HCT116 (cell line): ENCODE data around the gene USP24. TPM values are rescaled to one million over a fixed set of nuclear protein-coding genes. Genes with fewer than 3 reads are reported as not detected.

ENCODE experiments used
- ATAC-seq: fragments of 200-7000 bp; cut with Tn5 transposase; 2 replicates; pipeline ENCODE4 v1.9.1; 2020; ENCODE audit warnings: mild to moderate bottlenecking, moderate library complexity
- BruUV-seq: library from RNA; stranded (reverse); fragments of 400-500 nt; replicated peaks from 2 replicates; lab custom pipeline; 2021; lab: Mats Ljungman, UMichigan
- CTCF ChIA-PET: fragments of 300-600 bp; sonication (Branson Sonifier 250); formaldehyde crosslinking; loops from one replicate; lab custom pipeline; 2021; ENCODE audit warnings: antibody characterized with exemption; lab: Charles Lee
- POLR2A ChIA-PET: fragments of 300-600, 350-600 bp; sonication (Branson Sonifier 250); formaldehyde crosslinking; loops from one replicate; lab custom pipeline; 2021; ENCODE audit warnings: antibody characterized with exemption; lab: Charles Lee
- RAD21 ChIA-PET, 2 experiments: fragments of 300-600 bp; sonication (Branson Sonifier 250); formaldehyde crosslinking; loops; one replicate each; lab custom pipeline; 2023; ENCODE audit warnings: low total read pairs in 2 of 2; ENCODE audit not compliant: uncharacterized antibody in 2 of 2, unreplicated experiment in 2 of 2, low non-redundant PET in 1 of 2; lab: Charles Lee
- DNase-seq: peaks from one replicate; pipeline ENCODE4 v3.0.0-alpha.2; 2010; ENCODE audit warnings: low read depth, low spot score
- H2AFZ ChIP-seq: fragments of 200-600 bp; shearing (Covaris generic), sonication (generic); 2 replicates; pipeline ENCODE4 v1.6.1; 2017; ENCODE audit warnings: low read depth, mixed run types, mixed read lengths, antibody characterized with exemption, low read length; ENCODE audit not compliant: poor library complexity, severe bottlenecking
- H3K27ac ChIP-seq: 2 replicates; pipeline ENCODE4 v1.5.1; 2012; ENCODE audit warnings: low read depth, low read length
- H3K27me3 ChIP-seq: fragments of 200-600 bp; sonication (generic); 2 replicates; pipeline ENCODE4 v1.6.1; 2016; ENCODE audit warnings: mixed run types, low read length, mixed read lengths; ENCODE audit not compliant: insufficient read depth
- H3K36me3 ChIP-seq, 2 experiments: fragments of 200-500 bp in 1 of 2; fragments of 200-600 bp in 1 of 2; sonication (Bioruptor generic) in 1 of 2; sonication (generic) in 1 of 2; 2 replicates each; pipeline versions ENCODE4 v1.5.1 to v1.6.1; 2014 to 2016; ENCODE audit warnings: low read length in 2 of 2, inconsistent platforms in 1 of 2, mixed read lengths in 1 of 2, mixed run types in 1 of 2; ENCODE audit not compliant: insufficient read depth in 2 of 2, control insufficient read depth in 1 of 2
- H3K4me1 ChIP-seq, 2 experiments: fragments of 200-600 bp in 1 of 2; sonication (generic) in 1 of 2; 2 replicates each; pipeline versions ENCODE4 v1.5.1 to v1.6.1; 2012 to 2017; ENCODE audit warnings: low read length in 2 of 2, inconsistent platforms in 1 of 2, mild to moderate bottlenecking in 1 of 2, mixed read lengths in 1 of 2, mixed run types in 1 of 2, moderate library complexity in 1 of 2; ENCODE audit not compliant: insufficient read depth in 2 of 2, control insufficient read depth in 1 of 2
- H3K4me2 ChIP-seq: fragments of 200-600 bp; sonication (generic); 2 replicates; pipeline ENCODE4 v1.6.1; 2017; ENCODE audit warnings: mixed run types, low read length, mixed read lengths
- H3K4me3 ChIP-seq, 2 experiments: fragments of 200-600 bp in 1 of 2; sonication (generic) in 1 of 2; replicated peaks in 1 of 2; 2 replicates each; pipeline ENCODE4 v1.5.1; 2011 to 2016; ENCODE audit warnings: low read length in 2 of 2, control low read depth in 1 of 2, low read depth in 1 of 2, mild to moderate bottlenecking in 1 of 2, mixed read lengths in 1 of 2, mixed run types in 1 of 2
- H3K79me2 ChIP-seq: fragments of 200-600 bp; sonication (generic); 2 replicates; pipeline ENCODE4 v1.6.1; 2017; ENCODE audit warnings: mild to moderate bottlenecking, mixed run types, low read length, moderate library complexity, mixed read lengths; ENCODE audit not compliant: insufficient read depth
- H3K9ac ChIP-seq: fragments of 200-600 bp; sonication (generic); 2 replicates; pipeline ENCODE4 v1.6.1; 2016; ENCODE audit warnings: low read length, mixed read lengths
- H3K9me2 ChIP-seq: fragments of 200-600 bp; sonication (generic), shearing (Covaris generic); 2 replicates; pipeline ENCODE4 v1.6.1; 2017; ENCODE audit warnings: mixed run types, mild to moderate bottlenecking, moderate library complexity; ENCODE audit not compliant: insufficient read depth
- H3K9me3 ChIP-seq, 2 experiments: fragments of 200-500 bp in 1 of 2; fragments of 200-600 bp in 1 of 2; sonication (Bioruptor generic) in 1 of 2; sonication (generic) in 1 of 2; 2 replicates each; pipeline ENCODE4 v1.6.1; 2014 to 2017; ENCODE audit warnings: low read length in 2 of 2, mixed read lengths in 2 of 2, inconsistent platforms in 1 of 2, low read depth in 1 of 2, mild to moderate bottlenecking in 1 of 2, mixed run types in 1 of 2, moderate library complexity in 1 of 2; ENCODE audit not compliant: control insufficient read depth in 1 of 2, insufficient read depth in 1 of 2
- H4K20me1 ChIP-seq: fragments of 200-600 bp; sonication (generic), shearing (Covaris generic); 2 replicates; pipeline ENCODE4 v1.6.1; 2017; ENCODE audit warnings: mixed run types, mild to moderate bottlenecking, moderate library complexity; ENCODE audit not compliant: insufficient read depth
- ATF3 ChIP-seq: IDR thresholded peaks from 2 replicates; pipeline ENCODE4 v1.6.1; 2012
- CBX3 ChIP-seq: IDR thresholded peaks from 2 replicates; pipeline ENCODE4 v1.6.1; 2012; ENCODE audit warnings: low read depth
- CTCF ChIP-seq, 3 experiments: fragments of 200-600 bp in 1 of 3; sonication (generic) in 1 of 3; IDR thresholded peaks in 2 of 3; conservative IDR thresholded peaks in 1 of 3; 2 replicates each; pipeline ENCODE4 v1.5.1; 2012 to 2017; ENCODE audit warnings: low read depth in 2 of 3, low read length in 2 of 3, antibody characterized with exemption in 1 of 3, borderline replicate concordance in 1 of 3, control low read depth in 1 of 3, mild to moderate bottlenecking in 1 of 3, mixed read lengths in 1 of 3, mixed run types in 1 of 3, moderate library complexity in 1 of 3; ENCODE audit not compliant: insufficient read depth in 1 of 3
- EZH2 ChIP-seq: fragments of 200-600 bp; sonication (generic); IDR thresholded peaks from 2 replicates; pipeline ENCODE4 v1.6.1; 2017; ENCODE audit warnings: antibody characterized with exemption, mixed run types
- EZH2phosphoT487 ChIP-seq: fragments of 200-600 bp; IDR thresholded peaks from 2 replicates; pipeline ENCODE4 v1.6.1; 2018; ENCODE audit warnings: antibody characterized with exemption, borderline replicate concordance
- FOSL1 ChIP-seq: IDR thresholded peaks from 2 replicates; pipeline ENCODE4 v1.6.1; 2012; ENCODE audit warnings: low read depth
- JUND ChIP-seq: IDR thresholded peaks from 2 replicates; pipeline ENCODE4 v1.6.1; 2012
- RAD21 ChIP-seq: IDR thresholded peaks from 2 replicates; pipeline ENCODE4 v1.6.1; 2012; ENCODE audit warnings: low read depth, mild to moderate bottlenecking
- REST ChIP-seq: IDR thresholded peaks from 2 replicates; pipeline ENCODE4 v1.6.1; 2012; ENCODE audit warnings: low read depth
- SP1 ChIP-seq: IDR thresholded peaks from 2 replicates; pipeline ENCODE4 v1.6.1; 2012; ENCODE audit warnings: low read depth
- SRF ChIP-seq: IDR thresholded peaks from 2 replicates; pipeline ENCODE4 v1.6.1; 2012; ENCODE audit warnings: low read depth
- TCF7L2 ChIP-seq: IDR thresholded peaks from 2 replicates; pipeline ENCODE4 v1.7.0; 2011; ENCODE audit warnings: borderline replicate concordance, inconsistent platforms; ENCODE audit not compliant: insufficient read depth, insufficient read length; ENCODE audit errors: extremely low read depth
- YY1 ChIP-seq: IDR thresholded peaks from 2 replicates; pipeline ENCODE4 v1.6.1; 2011; ENCODE audit warnings: low read length, low read depth, moderate library complexity, mild to moderate bottlenecking; ENCODE audit not compliant: insufficient replicate concordance; ENCODE audit errors: extremely low read depth
- ZBTB33 ChIP-seq: IDR thresholded peaks from 2 replicates; pipeline ENCODE4 v1.6.1; 2011; ENCODE audit warnings: mild to moderate bottlenecking, low read length, moderate library complexity; ENCODE audit not compliant: insufficient replicate concordance; ENCODE audit errors: extremely low read depth
- ZFX ChIP-seq: fragments of 450-650 bp; IDR thresholded peaks from 2 replicates; pipeline ENCODE4 v1.6.1; 2017
- intact Hi-C: fragments of 100-400 bp; cut with micrococcal nuclease; formaldehyde crosslinking; loops from 2 replicates; pipeline ENCODE4 v1.10.0; 2022
- total RNA-seq: library from RNA; stranded (reverse); gene quantifications from one replicate; pipeline ENCODE4 v1.2.1, GENCODE V29; 2021; ENCODE audit not compliant: unreplicated experiment

The USP24 gene
- total RNA-seq, 1 experiment from 2014 or later, result 34.2 TPM

- Histone ChIP-seq H3K4me2 (no peak overlapping the region), H3K9me2 (no peaks in the 10 kb centered on the region), H3K9ac (no peak overlapping the region), H4K20me1 (no peaks in the 10 kb centered on the region), H3K4me3 (no peak overlapping the region), H3K27ac (no peak overlapping the region)
- BruUV-seq, result no TSS peak
- intact Hi-C loops, result no loop called here
- DNase-seq (no peak), ATAC-seq (no peak)
- no peak for TF ChIP-seq CTCF (IDR thresholded peaks at IDR 0.05 in 2 of 3, conservative IDR thresholded peaks at IDR 0.05 in 1 of 3; ENCODE audit: borderline replicate concordance in 1 of 3, insufficient read depth in 1 of 3, low read depth in 2 of 3, low read length in 2 of 3)
- TF ChIP-seq RAD21, result no peak
- no peak for TF ChIP-seq YY1
- no peak for TF ChIP-seq FOSL1
- no peak for TF ChIP-seq JUND
- TF ChIP-seq SRF, result no peak
- no peak for TF ChIP-seq ZBTB33
- no peak for TF ChIP-seq ZFX
- TF ChIP-seq EZH2phosphoT487, result no peak
- TF ChIP-seq SP1, result no peak
- no peak for TF ChIP-seq ATF3
- no peak for TF ChIP-seq TCF7L2
- TF ChIP-seq CBX3, result no peak
- no peak for TF ChIP-seq EZH2
- no peak for TF ChIP-seq REST
- TF ChIP-seq, all 23 proteins: peak for 0
- Histone ChIP-seq H3K79me2 (no peaks in the 10 kb centered on the region), H3K9me3 (no peaks in the 10 kb centered on the region), H3K4me1 (peaks cover 0 to 4% of the 10 kb centered on the region in 2 experiments; a peak in 1 of 4 replicates), H2AFZ (no peak overlapping the region), H3K27me3 (no peaks in the 10 kb centered on the region), H3K36me3 (peaks cover 31 to 38% of the 10 kb centered on the region in 2 experiments; a peak in 3 of 4 replicates)
- ChIA-PET RAD21 (no interaction called here), POLR2A (no interaction called here), CTCF (no interaction called here)
Measured at GRCh38 chr1:55076356-55076755, 138.8 kb downstream of the USP24 start.
